A204.1 (cell line): Measurements from ENCODE around the gene MYL12A.
"Not testable (repeated sequence)": the region's sequence is repeated elsewhere in the genome, so short reads cannot be mapped to it uniquely, and the experiment has no call there.

Source experiments
- FAIRE-seq: peaks from 2 replicates; lab custom pipeline; 2012; peaks lifted over from hg19 to GRCh38; lab: Jason Lieb, UNC

Gene MYL12A

GRCh38 chr18:3247240-3248061 is at the start of gene MYL12A:
Gene MYL12A, plus strand, starts transcription at chr18:3247801. Its CDS starts 5,447 bp downstream, at chr18:3253248.
- peak; percentile 96 for FAIRE-seq

- FAIRE-seq = not testable (repeated sequence)
Measured at GRCh38 chr18:3198260-3198860, 49.2 kb upstream of the MYL12A start.

- peak; percentile 11 for FAIRE-seq
Measured at GRCh38 chr18:3199942-3200645, 47.5 kb upstream of the MYL12A start.

DNA sequence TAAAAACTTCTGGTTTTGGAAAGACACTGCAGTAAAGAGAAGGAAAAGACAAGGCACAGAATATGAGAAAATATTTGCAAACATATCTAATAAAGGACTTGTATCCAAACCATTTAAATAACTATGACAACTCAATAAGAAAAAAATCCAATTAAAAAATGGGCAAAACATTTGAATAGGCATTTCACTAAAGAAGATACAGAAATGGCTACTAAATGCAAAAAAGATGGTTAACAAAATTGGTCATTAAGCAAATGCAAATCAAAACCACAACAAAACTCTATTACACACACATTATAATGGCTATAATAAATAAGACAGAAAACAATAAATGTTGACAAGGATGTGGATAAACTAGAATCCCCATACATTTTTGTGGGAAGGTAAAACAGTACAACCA is 42.4 kb upstream of the MYL12A start:
- FAIRE-seq = no peak

DNA sequence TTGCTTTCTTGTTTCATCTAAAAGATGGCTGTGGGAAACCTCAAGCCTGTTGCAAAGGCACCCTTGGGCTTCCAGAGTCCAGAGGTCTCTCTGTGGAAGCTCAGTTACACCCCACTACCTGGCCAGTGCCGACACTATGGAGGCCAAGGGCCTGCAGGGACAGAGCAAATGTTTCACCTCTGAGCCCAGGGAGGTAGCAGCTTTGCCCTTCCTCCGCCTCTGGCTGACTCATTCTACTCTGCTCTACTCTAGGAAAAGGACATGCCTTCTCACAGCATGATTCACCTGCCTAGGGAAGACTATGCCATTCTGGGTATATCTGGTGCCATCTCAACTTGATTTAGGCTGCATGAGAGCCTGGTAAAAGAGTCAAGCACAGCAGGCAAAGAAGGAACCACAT is 40.0 kb upstream of the MYL12A start:
- FAIRE-seq = no peak

DNA sequence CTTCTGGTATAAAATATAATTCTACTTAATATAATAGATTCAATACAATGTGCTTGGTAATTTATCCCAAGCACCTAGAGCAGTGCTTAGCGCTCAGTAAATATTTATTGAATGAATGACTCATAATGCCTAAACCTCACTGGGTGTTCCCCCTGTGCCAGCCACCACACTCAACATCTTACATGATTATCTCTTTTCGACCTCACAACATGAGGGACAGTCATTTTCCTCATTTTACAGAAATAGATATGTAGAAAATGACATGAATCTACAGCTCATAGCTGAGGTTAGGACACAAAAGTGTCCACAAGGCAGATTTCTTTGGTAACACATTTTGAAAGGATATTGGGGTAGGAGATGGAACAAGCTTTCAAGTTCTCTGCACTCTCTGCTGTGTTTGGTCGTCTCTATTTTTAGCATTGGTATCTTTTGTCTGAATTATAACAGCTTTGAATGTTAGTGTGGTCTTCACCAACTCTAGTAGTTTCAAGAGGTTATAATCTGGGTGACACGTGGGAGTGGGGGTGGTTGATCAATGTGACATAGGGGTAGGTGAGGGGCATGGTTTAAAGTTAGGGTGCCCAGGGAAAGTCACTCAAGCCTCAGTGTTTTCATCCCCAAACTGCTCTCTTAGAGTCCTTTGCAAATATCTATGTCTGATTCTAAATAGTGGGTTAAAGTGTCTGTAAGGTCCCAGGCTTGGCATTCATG is 37.6 kb upstream of the MYL12A start:
- no peak for FAIRE-seq

- no peak for FAIRE-seq
Measured at GRCh38 chr18:3211236-3211992, 36.2 kb upstream of the MYL12A start.

GRCh38 chr18:3212657-3213056 is 34.9 kb upstream of the MYL12A start:
- FAIRE-seq = no peak

DNA sequence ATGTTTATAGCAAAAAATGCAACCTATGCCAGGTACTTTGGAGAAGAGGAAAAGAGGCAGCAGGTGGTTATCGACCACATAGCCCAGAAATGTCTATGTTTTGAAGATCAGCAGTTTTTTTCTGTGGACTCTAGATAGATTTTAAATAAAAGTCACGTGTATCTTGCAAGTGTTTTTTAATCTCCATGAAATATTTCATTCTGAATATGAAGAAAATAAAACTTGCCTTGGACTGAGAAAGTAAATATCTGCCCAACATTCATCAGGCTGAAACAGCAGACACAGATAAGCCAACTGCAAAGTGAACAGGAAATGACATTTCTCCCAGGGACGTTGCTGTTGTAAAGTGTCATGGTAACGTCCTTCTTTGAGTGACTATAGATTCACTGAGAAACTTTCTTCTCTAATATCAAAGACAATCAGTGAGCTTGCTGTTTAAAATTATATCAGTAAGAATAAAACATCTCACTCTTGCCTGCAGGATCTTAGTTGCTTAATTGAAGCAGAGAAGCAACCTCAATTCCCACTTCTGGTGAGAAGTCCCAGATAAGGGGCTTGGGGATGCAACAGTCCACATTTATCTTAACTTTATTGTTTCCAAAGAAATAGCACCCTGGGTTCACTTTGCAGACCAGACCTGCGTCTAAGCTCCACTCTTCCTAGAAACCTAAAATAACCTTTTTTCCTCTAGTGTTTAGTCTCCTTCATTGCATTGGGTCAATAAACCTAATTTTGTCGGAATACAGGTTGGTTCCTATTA is 34.1 kb upstream of the MYL12A start:
- FAIRE-seq = no peak

- FAIRE-seq = no peak
Measured at GRCh38 chr18:3214855-3215637, 32.6 kb upstream of the MYL12A start.

DNA sequence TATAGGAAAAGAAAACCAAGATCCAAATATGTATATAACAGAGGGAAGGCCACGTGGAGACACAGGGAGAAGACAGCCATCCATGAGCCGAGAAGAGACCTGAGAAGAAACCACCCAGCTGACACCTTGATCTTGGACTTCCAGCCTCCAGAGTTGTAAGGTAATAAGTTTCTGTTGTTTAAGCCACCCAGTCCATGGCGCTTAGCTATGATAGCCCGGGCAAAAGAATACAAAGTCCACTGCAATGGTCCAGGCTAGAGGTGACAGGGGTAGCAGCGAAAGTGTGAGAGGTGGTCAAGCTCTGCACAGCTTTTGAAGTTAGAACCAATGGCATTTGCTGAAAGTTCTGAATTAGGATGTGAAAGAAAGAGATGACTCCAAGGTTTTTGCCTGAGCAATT is 30.6 kb upstream of the MYL12A start:
- no peak for FAIRE-seq

DNA sequence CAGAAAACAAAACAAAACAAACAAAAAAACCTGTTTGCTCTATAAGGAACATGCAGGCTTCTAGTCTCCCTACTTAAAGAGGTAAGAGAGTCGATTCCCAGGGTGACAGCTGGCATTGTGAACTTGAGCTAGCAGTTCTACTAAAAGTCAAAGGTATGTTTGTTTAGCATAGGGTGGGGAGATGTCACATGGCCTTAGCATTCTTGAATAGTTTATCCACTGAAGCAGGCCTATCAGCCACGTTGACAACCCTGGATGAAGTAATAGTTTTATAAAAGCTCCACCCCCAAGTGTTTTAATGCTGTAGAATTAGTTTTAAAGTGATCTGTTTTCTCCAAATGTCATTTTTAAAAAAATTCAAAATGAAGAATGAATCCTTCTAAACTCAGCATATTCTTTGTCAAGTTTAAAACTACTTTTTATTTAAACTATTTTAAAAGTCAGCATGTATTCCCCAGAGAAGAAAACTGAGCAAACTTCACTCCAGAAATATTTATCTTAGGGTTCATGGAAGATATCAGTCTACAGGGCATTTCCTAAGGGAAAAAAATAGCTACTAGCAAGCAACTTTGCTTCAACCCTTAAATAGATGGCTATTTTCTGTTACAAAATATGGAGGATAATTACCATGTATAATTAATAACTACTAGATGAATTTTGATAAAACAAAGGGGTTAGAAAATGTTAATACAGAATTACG is 29.5 kb upstream of the MYL12A start:
- FAIRE-seq = no peak

DNA sequence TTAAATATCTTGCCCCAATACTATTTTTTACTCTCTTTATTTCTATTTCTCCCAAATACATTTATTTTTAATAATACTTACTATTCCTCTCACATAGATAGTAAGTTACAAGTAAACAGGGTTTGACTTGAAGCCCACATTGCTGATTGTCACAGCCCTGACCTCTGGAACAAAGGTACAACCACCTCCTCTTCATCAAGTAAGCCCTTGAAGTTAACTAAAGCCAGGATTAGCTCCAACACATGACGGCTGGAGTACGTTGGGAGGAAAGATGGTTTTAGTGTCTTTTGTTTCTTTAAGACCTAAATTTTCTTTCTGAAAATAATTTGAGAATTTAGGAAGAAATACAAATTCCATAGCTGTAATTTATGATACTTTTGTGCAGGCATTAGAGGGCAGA is 28.8 kb upstream of the MYL12A start:
- FAIRE-seq = no peak

DNA sequence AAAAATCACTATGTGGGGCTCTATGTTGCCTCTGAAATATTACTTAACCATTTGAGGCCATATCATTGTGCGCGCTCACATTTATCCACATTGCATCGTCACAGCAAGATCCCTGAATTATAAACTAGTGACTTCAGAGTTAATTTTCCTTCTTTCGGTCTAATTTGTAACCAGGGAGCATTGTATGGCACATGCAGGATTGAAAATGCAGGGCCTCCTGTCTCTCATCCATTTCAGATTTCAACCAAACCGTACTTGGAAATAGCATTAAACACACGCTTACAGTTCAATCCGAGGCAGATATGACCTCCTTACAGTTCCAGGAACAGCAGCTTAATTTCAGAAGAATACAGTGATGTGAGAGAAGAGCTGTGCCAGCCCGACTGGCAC is 28.4 kb upstream of the MYL12A start:
- no peak for FAIRE-seq

DNA sequence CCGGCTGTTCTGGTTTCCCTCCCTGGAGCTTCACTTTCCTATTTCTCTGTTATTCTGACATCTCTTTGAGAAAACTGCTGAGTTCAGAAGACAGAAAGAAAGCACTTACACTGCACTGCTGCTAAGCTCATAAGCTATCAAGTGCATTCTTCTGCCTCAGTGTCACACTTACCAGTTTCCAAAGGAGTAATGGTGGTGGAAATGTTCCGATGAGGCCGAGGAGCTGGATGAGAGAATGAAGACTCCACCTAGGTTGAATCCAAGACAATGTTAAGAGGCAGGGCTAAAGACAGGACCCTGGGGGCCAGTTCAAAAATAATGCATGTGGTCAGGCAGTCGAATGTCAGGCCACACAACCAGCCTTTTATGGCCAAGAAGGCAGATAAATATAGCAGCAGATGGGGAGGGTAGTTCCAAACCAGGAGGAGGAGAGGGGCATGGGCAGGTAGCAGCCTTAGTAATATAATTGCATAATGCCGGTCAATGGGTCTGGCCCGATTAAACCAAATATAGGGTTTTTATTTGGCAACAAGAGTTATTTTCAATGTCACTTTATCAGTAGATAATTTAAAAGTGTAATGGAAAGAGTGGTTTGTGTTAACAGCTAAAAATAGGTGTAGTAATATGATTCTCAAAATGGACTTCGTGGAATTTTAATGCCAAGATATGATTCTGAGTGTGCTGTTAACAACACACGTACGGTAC is 27.8 kb upstream of the MYL12A start, which contains the start of gene MYOM1:
Gene MYOM1, minus strand, starts transcription at position 338 of the 705 bp plus-strand sequence. CDS start 4,745 bp downstream, outside the sequence.
- no peak for FAIRE-seq

- FAIRE-seq = not testable (repeated sequence)
Measured at GRCh38 chr18:3220868-3221267, 26.7 kb upstream of the MYL12A start.

GRCh38 chr18:3221496-3221895 is 26.1 kb upstream of the MYL12A start:
- no peak for FAIRE-seq

GRCh38 chr18:3223356-3223755 is 24.2 kb upstream of the MYL12A start:
- no peak for FAIRE-seq

DNA sequence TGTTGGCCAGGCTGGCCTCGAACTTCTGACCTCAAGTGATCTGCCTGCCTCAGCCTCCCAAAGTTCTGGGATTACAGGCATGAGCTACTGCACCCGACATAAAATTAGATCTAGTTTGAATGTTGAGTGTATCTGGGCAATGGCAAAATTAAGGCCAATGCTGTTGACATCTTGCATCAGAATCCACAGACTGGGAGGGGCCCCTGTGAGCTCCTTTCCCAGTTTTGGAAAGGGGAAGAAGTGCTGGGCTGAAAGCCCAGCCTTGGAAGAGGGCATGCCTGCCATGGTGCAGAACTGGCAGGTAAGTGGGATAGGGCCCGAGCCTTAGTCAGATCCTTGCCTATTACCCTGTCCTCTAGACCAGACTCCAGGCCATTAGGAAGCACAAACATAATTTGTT is 23.4 kb upstream of the MYL12A start:
- FAIRE-seq = no peak
